ENCODE data around the gene TIMM44.
A peak's percentile ranks its signal among the peaks of the same experiment; 100 is the strongest.

Gene TIMM44

DNA sequence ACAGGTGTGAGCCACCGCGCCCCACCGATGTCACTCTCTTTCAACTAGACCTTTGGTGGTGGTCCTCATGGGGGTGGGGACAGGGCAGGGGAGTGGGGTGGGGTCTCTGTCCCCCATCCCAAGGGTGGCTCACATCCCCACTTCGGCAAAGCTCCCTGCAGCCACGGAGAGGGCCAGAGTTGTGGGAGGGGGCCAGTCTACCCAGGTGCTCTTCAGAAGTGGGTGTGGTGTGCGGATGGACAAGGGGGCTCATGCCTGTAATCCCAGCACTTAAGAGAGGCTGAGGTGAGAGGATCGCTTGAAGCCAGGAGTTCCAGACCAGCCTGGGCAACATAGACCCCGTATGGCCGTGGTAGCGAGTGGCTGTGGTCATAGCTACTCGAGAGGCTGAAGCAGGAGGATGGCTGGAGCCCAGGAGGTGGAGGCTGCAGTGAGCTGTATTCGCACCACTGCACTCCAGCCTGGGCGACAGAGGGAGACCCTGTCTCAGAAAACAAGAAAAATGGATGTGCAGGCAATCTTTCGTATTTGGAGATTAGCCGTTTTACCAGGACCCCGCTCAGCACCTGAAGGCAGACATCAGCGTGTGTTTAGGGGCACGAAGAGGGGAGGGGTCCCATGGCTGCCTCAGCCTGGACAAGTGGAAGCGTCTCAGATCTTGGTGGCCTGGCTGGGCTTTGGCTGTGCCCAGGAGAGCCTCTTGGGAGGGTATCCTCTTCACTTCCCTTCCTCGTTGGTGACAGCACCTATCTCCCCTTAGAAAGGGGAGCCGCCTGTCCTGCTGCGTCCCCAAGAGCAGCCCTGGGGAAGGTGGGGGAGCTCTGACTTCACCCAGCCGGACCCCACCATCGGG is 28.0 kb downstream of the TIMM44 start:
- no peak for DNase-seq (ENCODE audit: low read depth, low spot score)

DNA sequence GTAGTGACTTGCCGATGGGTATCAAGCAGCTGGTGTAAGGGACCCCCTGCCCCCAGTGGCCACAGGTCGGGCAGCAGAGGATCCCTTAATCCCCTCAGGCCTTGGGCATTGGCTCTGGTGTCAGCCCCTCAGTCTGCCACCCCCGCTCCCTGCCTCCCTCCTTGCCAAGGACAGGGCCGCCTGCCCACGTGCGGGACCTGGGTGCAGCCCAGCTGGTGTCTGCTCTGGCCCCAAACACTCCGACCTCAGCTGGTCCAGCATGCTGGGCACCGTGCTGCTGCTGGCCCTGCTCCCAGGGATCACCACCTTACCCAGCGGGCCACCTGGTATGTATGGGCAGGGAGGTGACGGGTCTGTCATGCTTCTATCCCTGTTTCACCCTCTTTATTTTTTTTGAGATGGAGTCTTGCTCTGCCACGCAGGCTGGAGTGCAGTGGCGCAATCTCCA is 28.8 kb downstream of the TIMM44 start, which contains the start of gene TGFBR3L:
TGFBR3L (plus strand) TSS at position 233 of the 448 bp plus-strand sequence.
- no peak for DNase-seq (ENCODE audit: low read depth, low spot score)

DNA sequence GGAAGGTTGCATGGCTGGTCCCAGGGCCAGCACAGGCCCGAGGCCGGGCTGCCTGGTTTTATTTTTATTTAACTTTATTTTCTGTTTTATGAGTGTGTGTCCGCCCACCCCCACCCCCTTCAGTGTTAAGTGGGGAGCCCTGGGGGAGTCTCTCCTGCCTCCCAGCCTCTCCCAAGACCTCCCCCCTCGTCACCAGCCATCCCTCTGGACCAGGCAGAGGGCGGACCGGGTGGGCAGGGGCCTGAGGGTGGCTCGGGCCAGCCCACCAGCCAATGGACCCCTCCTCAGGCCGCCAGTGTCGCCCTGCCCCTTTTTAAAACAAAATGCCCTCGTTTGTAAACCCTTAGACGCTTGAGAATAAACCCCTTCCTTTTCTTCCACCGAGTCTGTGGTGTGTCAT is 29.4 kb downstream of the TIMM44 start:
- DNase-seq (ENCODE audit: low read depth, low spot score) = no peak

DNA sequence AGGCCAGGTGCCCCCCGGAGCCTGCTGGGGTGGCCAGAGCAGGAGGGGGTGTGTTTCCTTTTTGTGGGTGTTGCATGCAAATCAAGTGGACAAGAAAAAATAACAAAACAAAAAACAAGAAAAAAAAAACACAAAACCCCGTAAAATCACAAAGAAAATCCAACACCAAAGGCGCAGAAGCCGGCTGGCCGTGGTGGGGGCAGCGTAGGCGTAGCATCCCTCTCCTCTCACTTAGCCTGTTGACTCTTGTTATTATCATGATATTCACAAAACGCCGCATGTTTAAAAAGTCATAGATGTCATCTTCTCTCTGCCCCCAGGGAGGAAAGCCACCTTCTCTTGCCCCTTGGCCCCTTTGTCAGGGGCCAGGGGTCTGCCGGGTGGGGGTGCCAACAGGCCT is 29.8 kb downstream of the TIMM44 start:
- DNase-seq (ENCODE audit: low read depth, low spot score) = no peak

DNA sequence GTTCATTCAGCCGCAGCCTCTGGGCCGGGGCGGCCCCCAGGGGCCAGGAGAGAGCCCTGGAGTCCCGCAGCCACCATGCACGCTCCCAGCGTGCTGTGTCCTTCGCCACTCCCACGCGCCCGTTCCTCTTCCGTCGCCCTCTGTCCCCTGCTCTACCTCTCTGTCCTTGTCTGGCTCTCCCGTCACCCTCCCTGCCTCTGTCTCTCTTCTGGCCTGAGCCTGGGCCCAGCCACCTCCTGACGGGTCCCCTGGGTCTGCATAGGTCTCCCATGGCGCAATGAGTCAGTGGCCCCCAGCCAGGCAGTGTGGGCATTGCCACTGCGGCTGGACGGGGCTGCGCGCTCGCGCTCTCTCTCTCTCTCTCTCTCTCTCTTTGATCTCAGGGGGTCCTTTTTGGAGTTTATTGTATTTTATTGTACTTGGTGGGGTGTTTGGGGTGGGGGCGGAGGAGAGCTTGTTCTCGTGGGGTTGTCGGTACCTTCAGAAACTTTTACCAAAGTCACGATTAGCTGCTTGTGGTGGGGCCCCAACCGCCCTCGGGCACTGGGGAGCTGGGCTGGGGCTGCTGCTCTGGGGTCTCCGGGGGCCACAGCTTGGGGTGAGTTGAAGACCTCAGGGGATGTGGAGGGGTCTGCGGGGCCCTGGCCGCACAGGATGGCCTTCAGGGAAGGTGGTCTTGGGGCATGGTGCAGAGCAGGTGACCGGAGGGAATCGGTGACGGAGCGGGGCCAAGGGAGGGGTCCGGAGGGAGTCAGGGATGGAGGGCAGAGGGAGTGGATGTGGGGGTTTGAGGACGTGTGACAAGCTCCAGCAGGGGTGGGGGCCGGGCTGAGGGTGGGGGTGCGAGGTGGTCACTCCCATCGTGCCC is 30.5 kb downstream of the TIMM44 start:
- DNase-seq (ENCODE audit: low read depth, low spot score) = no peak

DNA sequence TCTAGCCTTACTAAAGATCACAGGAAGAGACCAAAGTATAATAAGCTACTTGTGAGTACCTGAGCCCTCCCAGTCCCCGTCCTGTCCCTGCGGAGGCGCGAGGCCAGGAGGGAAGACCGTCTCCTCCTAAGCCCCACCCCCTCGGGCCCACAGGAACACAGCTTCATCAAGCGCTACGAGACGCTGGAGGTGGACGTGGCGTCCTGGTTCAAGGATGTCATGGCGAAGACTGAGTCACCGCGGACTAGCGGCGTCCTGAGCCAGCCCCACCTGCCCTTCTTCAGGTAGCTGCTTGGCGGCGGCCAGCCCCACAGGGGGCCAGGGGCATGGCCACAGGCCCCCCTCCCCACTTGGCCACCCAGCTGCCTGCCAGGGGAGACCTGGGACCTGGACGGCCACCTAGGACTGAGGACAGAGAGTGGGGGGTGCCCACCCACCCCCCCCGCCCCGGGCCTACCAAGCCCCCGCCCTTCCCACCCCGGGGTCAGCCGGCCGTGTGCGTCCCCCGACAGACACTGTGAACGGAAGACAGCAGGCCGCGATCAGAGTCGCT is 31.2 kb downstream of the TIMM44 start:
- DNase-seq (ENCODE audit: low read depth, low spot score) = no peak

DNA sequence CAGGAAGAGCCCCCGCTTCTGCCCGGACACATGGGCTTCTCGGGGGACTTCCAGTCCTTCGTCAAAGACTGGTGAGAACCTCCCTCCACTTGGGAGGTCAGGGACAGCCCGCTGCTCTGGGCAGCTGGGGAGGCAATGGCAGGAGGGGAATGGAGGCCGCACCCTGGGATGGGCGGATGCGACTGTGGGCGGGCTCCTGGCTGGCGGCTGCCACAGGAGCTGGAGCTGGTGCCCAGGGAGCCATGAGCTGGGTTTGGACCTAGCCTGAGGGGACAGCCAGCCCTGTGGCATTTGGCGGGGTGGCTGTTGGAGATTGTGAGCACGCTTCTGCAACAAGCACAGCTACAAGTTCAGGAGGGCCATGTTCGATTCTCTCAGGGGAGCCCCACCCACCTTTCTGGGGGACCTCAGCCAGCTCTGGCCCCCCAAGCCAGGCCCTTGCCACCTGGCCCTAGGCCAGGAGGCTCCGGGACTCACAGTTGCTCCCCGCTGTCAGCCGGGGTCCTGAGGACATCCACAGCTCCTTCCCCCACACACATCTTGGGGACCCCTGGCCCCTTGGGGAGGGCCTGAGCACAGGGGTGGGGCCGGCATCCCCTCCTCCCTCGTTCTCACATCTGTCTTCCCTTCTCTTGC is 31.8 kb downstream of the TIMM44 start:
- DNase-seq (ENCODE audit: low read depth, low spot score) = no peak

DNA sequence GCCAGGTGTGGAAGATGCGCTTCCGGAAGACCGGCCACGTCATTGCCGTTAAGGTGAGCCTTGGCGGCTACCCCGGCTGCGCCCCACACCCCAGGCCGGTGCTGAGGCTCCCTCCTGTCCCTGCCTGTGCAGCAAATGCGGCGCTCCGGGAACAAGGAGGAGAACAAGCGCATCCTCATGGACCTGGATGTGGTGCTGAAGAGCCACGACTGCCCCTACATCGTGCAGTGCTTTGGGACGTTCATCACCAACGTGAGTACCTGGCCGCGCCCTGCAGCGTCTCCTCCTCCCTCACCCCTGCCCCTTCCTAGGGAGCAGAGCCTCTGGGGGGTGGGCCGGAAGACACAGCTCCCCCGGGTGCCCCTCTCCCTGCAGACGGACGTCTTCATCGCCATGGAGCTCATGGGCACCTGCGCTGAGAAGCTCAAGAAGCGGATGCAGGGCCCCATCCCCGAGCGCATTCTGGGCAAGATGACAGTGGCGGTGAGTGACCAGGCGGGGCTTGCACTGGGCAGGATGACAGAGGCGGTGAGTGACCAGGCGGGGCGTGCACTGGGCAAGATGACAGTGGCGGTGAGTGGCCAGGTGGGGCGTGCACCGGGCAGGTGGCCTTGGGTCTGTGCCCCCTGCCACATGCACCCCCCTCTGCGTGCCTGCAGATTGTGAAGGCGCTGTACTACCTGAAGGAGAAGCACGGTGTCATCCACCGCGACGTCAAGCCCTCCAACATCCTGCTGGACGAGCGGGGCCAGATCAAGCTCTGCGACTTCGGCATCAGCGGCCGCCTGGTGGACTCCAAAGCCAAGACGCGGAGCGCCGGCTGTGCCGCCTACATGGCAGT is 32.9 kb downstream of the TIMM44 start:
- no peak for DNase-seq (ENCODE audit: low read depth, low spot score)

DNA sequence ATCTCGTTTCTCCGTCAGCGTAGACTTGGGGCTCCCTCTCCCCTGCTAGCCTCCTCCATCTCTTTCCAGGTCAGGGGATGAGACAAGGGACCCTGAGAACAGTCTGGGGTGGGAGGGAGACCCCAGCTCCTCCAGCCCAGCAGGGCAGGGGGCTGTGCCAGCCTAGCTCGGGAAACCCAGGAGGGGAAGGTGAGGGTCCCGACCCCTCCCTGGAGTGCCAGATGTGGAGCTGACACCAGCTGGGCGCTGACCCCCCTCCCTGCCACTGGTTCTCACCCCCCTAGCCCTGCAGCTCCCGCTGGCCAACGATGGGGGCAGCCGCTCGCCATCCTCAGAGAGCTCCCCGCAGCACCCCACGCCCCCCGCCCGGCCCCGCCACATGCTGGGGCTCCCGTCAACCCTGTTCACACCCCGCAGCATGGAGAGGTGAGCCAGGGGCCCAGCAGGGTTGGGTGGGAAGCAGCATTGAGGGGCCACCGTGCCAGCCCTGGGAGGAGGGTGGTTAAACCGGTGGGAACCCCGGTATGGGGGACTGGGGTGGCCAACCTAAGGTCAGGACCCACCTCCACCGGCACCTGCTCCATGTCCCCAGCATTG is 33.9 kb downstream of the TIMM44 start:
- DNase-seq (ENCODE audit: low read depth, low spot score) = no peak

DNA sequence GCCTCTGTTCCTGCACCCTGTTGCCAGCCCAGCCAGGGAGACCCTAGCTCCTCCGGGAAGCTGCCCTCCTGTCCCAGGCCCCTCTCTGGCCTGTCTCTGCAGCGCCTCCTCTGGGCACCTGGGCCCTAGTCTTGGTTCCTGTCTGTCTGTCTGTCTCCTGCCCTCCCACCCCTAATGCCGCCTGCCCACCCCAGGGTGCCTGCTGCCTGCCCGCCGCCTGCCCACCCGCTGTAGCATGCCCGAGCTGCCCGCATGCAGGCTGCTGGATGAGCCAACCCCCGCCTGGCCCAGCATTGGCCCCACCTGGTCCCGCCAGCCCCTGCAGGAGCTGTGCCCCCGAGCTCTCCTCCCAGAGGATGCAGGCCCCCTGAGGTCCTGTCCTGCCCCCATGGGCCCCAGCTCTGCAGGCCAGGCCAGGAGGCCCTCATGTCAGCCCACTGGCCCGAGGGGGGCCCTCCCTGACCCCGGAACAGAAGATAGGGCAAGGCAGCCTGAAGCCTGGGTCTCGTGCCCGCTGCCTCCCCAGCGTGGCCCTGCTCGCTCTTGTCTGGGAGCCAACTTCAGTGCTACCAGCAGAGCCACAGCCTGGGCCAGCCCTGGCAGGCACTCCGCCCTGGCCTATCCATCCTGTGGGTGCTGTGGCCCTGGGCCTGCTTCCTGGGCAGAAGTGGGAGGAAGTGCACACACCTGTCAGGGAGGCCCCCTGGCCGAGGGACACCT is 34.6 kb downstream of the TIMM44 start:
- DNase-seq (ENCODE audit: low read depth, low spot score) = no peak

DNA sequence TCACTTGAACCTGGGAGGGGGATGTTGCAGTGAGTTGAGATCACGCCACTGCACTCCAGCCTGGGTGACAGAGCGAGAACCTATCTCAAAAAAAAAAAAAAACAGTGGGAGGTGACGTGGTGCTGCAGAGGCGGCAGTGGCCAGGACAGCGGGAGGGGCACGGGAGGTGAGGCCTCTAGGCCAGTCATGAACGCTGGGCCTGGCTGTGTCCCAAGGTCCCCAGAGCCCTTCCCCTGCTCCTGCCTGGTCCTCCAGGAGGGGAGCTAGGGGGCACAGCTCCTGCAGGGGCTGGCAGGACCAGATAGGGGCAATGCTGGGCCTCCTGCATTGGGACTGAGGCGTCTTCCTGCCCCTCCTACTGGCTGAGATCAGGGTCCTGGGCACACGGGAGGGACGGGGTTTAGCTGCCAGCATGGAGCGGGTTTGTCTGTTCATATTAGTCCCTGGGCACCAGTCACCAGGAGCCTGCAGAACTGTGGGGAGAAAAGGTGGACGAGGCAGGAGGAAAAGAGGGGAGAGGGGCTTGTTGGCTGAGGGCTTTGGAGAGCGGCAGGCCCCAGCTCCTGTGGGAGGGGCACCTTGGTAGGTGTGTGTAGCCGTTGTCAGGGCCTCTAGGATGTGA is 35.3 kb downstream of the TIMM44 start:
- no peak for DNase-seq (ENCODE audit: low read depth, low spot score)

DNA sequence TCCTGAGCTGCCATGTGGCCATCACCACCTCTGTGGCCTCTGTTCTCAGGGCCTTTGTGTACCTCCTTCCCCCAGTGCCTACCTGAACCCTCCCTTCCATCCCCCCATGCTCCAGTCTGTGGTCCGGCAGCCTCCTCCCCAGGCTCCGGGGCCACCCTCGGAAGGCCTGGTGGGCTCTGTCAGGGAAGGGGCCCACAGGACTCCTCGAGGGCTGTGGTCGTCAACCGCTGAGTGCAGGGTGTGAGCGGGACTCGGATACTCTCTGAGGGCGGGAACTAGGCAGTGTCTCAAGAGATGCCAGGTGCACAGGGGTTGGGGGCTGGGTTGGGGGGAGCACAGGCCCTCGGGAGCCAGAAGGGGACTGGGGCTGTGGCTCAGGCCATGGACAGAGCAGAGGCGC is 35.9 kb downstream of the TIMM44 start:
- DNase-seq (ENCODE audit: low read depth, low spot score) = no peak

DNA sequence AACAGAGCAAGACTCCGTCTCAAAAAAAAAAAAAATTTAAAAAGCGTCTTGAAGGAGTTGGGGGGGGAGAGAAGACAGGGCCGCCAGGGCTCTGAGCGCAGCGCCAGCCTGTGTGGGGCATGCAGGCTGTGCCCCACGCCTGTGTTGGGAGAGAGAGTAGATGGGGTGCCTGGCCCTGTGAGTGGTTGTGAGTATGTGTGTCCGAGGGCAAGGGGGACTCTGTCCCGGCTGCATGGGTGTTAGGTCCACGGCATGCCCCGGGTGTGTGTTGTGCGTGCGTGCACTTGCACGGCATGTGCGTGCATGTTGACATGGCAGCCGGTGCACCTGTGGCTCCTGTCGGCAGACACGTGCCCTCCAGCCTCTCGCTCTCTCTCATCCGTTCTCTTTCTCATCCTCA is 36.3 kb downstream of the TIMM44 start:
- DNase-seq (ENCODE audit: low read depth, low spot score) = no peak

DNA sequence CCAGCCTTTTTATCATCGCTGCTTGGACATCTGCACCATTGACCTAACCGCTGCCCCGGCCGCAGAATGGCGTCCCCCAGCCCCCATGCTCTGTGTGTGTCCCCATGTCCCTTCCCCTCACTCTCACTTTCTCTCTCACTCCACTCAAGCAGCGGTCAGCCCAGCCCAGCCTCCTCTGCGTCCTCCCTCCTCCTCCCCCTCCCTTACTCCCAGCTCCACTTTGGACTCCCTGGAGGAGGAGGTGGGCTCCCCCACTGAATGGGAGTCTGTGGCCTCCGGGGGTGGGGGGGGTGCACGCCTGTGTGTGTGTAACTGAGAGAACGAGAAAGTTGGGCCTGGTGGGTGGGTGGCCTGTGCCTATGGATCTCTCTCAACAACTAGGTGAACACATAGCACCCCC is 37.6 kb downstream of the TIMM44 start:
- no peak for DNase-seq (ENCODE audit: low read depth, low spot score)

DNA sequence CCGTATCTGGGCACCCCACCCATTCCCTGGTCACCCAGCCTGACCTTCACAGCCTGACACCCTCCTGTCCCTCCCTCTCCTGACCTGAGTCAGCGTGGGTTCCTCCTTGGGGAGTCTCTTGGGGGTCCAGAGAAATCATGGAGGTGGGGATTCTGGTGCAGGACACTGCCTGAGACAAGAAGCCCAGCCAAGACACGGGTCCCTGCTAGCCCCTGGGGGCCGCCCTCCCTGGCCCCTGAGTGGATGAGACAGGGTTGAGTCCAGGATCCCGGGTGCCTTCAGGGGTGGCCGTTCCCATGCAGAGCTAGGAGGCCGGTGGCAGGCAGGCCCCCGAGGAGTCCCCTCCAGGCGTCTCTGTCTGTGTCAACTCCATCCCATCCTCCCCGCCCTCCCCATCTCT is 38.2 kb downstream of the TIMM44 start:
- no peak for DNase-seq (ENCODE audit: low read depth, low spot score)

DNA sequence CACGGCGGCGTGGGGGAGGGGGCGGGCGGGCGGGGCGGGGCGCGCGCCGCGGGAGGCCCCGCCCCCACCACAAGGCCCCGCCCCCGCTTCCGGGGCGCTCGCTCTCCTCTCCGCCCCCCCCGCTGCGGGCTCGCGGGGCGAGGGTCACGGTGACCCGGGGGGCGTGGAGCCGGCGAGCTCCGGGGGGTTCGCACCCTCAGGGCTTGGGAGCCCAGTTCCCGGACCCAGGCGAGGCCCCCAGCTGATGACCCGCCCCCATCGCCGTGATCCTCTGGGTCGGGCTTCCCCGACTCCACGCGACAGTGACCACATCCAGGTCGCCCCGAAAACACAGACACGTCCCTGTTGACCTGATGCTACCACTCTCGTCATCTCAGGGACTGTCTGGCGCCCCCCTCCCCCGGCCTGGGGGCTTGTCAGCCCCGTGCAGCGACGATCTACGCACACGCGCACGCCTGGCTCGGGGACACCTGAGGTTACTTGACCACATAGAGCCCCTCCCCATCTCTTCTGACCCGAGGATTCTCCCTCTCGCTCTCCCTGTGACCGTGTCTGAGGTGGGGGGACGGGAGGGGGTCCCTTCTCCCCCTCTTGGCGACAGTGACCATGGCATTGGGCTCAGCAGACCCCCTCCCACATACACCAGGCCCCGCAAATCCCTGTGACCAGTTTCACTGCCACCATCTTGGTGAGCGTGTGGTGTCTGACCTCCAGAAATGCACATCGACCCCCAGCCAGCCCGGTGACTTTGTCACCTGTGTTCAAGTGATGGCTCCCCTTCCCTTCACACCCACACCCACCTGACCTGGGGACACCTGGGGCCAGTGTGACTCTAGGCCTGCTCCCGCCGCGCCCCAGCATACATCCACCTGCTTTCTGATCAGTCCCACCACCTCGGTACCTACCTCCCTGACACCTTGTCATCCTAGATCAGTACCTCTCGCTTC is 39.1 kb downstream of the TIMM44 start:
- DNase-seq (ENCODE audit: low read depth, low spot score) = no peak

DNA sequence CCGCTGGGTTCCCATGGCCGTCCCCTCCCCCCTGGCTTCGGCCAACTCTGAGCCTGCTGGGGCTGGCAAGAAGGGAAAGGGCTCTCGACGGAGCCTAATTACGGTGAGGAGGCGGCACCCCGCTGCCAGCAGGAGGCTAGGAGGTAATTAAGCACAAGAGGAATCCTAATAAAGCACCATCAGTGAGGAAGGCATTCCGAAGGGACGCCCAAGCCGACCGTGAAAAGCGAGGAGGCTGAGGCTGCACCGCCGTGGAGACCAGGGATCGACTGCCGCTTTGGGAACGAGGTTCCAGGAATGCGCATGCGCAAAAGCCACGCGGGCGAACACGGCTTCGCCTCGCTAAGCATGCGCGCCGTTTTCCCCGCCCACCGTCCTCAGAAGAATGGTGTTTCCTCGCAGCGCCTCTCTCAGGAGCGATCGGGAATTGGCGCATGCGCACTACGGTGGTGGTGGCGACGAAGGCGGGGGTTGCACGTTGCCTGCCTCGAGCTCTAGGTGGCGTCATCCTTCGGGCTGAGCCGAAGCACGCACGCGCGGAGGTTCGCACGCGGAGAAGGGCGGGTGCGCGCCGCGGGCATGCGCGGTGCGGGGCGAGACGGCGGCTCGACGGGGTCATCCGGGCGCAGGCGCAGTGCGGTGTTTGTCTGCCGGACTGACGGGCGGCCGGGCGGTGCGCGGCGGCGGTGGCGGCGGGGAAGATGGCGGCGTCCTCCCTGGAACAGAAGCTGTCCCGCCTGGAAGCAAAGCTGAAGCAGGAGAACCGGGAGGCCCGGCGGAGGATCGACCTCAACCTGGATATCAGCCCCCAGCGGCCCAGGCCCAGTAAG is 40.0 kb downstream of the TIMM44 start, which contains the start of gene MAP2K7:
MAP2K7 (plus strand) TSS at position 634 of the 830 bp plus-strand sequence; CDS start at position 702, 68 bp downstream.
- DNase-seq (ENCODE audit: low read depth, low spot score) = peak; percentile 100
